Stimulated activated CD4-positive, alpha-beta T cell treated with anti-CD3 and anti-CD28 coated beads, Interleukin-15, amount 100 ng/mL, for 48 hours (primary cell): ENCODE results near the gene VTN.

Experiments used
- DNase-seq, 2 donors: peaks; one replicate each; pipeline ENCODE4 v3.0.0-alpha.2; 2020; ENCODE audit warnings: low read depth in 2 of 2

Gene VTN

GRCh38 chr17:28368915-28369683 is 1.0 kb downstream of the VTN start:
- no peak for DNase-seq

GRCh38 chr17:28368306-28368831 is 1.7 kb downstream of the VTN start:
- DNase-seq, result no peak

GRCh38 chr17:28367641-28368305 is 2.3 kb downstream of the VTN start:
- no peak for DNase-seq

- DNase-seq, result no peak
These were observed 3.5 kb downstream of the VTN start for GRCh38 chr17:28366605-28367004.

- no peak for DNase-seq
These were observed 4.6 kb downstream of the VTN start for GRCh38 chr17:28365487-28365886.

GRCh38 chr17:28364665-28365363 is 5.3 kb downstream of the VTN start, which contains the start of gene SEBOX:
SEBOX (minus strand) TSS chr17:28365199; CDS start chr17:28365151, 48 bp downstream.
- DNase-seq, result no peak

- no peak for DNase-seq
These were observed 6.1 kb downstream of the VTN start for GRCh38 chr17:28363776-28364650.

- no peak for DNase-seq
These were observed 6.9 kb downstream of the VTN start for GRCh38 chr17:28363186-28363585.

GRCh38 chr17:28357901-28358197 is 12.3 kb downstream of the VTN start:
- DNase-seq, result no peak

- DNase-seq, result peak; percentile 92 to 93
These were observed 12.8 kb downstream of the VTN start, which contains the start of gene POLDIP2 for GRCh38 chr17:28357061-28357900. POLDIP2 (minus strand) TSS chr17:28357527; CDS start chr17:28357448, 79 bp downstream.

GRCh38 chr17:28350271-28350670 is 19.8 kb downstream of the VTN start:
- no peak for DNase-seq

- no peak for DNase-seq
These were observed 21.1 kb downstream of the VTN start for GRCh38 chr17:28348979-28349378.

GRCh38 chr17:28347261-28347891 is 22.7 kb downstream of the VTN start:
- DNase-seq, result no peak

- no peak for DNase-seq
These were observed 23.3 kb downstream of the VTN start for GRCh38 chr17:28346746-28347246.

- no peak for DNase-seq
These were observed 23.9 kb downstream of the VTN start for GRCh38 chr17:28346199-28346580.

GRCh38 chr17:28345419-28346198 is 24.5 kb downstream of the VTN start:
- no peak for DNase-seq

- no peak for DNase-seq
These were observed 25.6 kb downstream of the VTN start for GRCh38 chr17:28344435-28344901.

- no peak for DNase-seq
These were observed 26.1 kb downstream of the VTN start for GRCh38 chr17:28344011-28344410.

- DNase-seq, result no peak
These were observed 26.6 kb downstream of the VTN start for GRCh38 chr17:28343491-28343932.
